Measurements from ENCODE around the gene RPE65.
"Not testable (repeated sequence)": the region's sequence is repeated elsewhere in the genome, so short reads cannot be mapped to it uniquely, and the experiment has no call there.

The RPE65 gene

DNA sequence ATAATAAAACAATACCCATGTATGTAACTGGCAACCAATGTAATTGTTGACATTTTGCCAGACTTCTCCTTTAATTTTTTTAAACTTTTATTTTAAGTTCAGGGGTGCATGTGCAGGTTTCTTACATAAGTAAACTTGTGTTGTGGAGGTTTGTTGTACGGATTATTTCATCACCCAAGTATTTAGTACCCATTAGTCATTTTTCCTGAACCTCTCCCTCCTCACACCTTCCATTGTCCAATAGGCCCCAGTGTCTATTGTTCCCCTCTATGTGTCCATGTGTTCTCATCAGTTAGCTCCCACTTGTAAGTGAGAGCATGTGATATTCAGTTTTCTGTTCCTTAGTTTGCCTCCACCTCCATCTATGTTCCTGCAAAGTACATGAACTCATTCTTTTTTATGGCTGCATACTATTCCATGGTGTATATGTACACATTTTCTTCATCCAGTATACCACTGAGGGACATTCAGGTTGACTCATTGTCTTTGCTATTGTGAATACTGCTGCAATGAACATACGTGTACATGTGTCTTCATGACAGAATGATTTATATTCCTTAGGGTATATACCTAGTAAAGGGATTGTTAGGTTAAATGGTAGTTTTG, 40.4 kb upstream of the RPE65 start:
- FAIRE-seq (no peak), DNase-seq (ENCODE audit: insufficient read length, low spot score) (no peak)
- TF ChIP-seq, protein P1, sequence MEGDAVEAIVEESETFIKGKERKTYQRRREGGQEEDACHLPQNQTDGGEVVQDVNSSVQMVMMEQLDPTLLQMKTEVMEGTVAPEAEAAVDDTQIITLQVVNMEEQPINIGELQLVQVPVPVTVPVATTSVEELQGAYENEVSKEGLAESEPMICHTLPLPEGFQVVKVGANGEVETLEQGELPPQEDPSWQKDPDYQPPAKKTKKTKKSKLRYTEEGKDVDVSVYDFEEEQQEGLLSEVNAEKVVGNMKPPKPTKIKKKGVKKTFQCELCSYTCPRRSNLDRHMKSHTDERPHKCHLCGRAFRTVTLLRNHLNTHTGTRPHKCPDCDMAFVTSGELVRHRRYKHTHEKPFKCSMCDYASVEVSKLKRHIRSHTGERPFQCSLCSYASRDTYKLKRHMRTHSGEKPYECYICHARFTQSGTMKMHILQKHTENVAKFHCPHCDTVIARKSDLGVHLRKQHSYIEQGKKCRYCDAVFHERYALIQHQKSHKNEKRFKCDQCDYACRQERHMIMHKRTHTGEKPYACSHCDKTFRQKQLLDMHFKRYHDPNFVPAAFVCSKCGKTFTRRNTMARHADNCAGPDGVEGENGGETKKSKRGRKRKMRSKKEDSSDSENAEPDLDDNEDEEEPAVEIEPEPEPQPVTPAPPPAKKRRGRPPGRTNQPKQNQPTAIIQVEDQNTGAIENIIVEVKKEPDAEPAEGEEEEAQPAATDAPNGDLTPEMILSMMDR (IDR thresholded peaks at IDR 0.05; ENCODE audit: insufficient read depth, missing control alignments) = no peak

DNA sequence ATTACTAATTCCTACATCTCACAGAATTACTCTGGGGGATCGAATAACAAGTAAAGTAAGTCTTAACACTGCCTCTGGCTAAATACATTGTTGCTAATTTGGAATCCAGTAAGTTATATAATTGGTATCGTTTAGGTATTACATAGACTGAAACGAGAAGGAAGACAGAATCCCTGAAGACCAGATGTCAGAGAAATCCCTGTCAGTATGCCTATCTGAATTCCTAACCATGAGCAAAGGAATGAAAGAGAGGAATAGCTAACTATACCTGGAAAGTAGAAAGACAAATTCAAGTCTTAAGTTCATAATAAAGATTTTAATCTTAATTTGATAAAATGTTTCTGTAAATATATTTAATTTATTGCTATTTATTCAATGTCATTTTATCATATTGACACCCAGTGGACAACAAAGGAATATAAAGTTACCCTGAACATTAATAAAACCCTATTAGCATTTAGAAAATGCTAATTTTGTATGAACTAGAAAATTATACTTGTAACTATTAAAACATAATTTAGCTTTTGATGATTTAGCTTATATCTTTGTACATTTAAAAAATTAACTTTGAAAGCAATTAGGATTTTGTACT, 35.8 kb upstream of the RPE65 start:
- peak; percentile 21 for FAIRE-seq
- no peak for DNase-seq (ENCODE audit: insufficient read length, low spot score)
- TF ChIP-seq, protein P1 (IDR thresholded peaks at IDR 0.05; ENCODE audit: insufficient read depth, missing control alignments) = no peak

DNA sequence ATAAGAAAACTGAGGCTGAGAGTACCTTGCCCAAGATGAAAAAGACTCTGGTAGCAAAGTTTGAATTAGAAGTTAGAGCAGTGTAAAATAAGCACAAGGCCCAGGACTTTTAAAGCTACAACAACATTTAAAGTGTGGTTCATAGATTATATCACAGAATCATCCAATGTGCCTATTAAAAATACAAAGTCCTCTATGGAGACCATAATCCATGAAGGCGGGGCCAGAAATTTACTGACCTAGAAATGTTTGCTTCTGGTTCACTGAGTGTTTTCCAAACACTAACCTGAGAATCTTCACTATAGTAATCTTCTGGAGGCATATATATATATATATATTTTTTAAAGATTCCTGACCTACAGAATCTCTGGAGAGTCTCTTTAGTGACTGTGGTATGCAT, 34.9 kb upstream of the RPE65 start:
- DNase-seq (ENCODE audit: insufficient read length, low spot score) (no peak), FAIRE-seq (no peak)
- TF ChIP-seq, protein P1 (IDR thresholded peaks at IDR 0.05; ENCODE audit: insufficient read depth, missing control alignments) = no peak

GRCh38 chr1:68481041-68481440, 31.3 kb upstream of the RPE65 start:
- TF ChIP-seq, protein P1 (IDR thresholded peaks at IDR 0.05; ENCODE audit: insufficient read depth, missing control alignments) = no peak
- no peak for DNase-seq (ENCODE audit: insufficient read length, low spot score)
- no peak for FAIRE-seq

DNA sequence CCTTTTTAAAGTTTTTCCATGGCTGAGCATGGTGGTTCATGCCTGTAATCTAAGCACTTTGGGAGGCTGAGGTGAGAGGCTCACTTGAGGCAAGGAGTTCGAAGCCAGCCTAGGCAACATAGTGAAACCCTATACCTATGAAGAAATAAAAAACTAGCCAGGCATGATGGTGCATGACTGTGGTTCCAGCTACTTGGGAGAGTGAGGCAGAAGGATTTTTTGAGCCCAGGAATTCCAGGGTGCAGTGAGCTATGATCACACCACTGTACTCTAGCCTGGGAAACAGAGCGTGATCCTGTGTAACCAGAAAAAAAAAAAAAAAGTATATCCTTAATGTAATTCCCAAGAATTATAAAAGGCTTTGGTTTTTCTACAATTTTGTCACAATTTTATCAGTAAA, 29.7 kb upstream of the RPE65 start:
- TF ChIP-seq, protein P1 (IDR thresholded peaks at IDR 0.05; ENCODE audit: insufficient read depth, missing control alignments) = no peak
- DNase-seq (ENCODE audit: insufficient read length, low spot score) = no peak
- FAIRE-seq = no peak

DNA sequence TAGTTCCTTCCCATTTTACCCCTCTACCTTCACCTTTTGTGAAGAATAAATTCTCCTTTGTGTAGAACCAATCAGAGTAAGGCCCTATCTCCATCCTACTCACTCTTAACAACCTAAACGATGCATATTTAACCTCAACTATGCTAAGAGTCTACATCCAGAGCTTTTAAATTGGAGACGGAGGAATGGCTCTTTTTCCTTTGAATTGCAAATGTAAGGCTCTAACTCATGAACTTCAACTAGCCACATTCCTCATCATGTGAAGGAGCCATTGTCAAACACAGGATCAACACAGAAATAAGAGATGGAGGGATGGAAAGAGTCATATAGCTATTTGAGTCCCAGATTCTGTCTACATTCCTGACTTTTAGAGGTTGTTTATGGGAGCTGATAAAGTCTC, 28.9 kb upstream of the RPE65 start:
- FAIRE-seq (no peak), DNase-seq (ENCODE audit: insufficient read length, low spot score) (no peak)
- TF ChIP-seq, protein P1 (IDR thresholded peaks at IDR 0.05; ENCODE audit: insufficient read depth, missing control alignments) = no peak

GRCh38 chr1:68476626-68477025, 26.9 kb upstream of the RPE65 start:
- peak; percentile 89 for FAIRE-seq
- DNase-seq (ENCODE audit: insufficient read length, low spot score) = not testable (repeated sequence)
